ENCODE data around the gene PPFIBP1.

PPFIBP1 gene

GRCh38 chr12:27505109-27505508, 18.9 kb upstream of the PPFIBP1 start:
- WGBS, result no CpG with 5 or more reads among the region's 2 CpGs

GRCh38 chr12:27505761-27506160, 18.2 kb upstream of the PPFIBP1 start:
- Histone ChIP-seq H3K27ac (ENCODE audit: low read length, poor library complexity, severe bottlenecking) (no peak overlapping the region), H2AFZ (ENCODE audit: low read depth, low read length) (no peak overlapping the region), H3K18ac (ENCODE audit: low read depth in 1 of 2, low read length in 2 of 2) (no peak overlapping the region), H4K91ac (ENCODE audit: low read length) (no peak overlapping the region), H2BK12ac (ENCODE audit: low read length in 2 of 2) (no peak overlapping the region), H3K4me2 (ENCODE audit: low read length, poor library complexity, severe bottlenecking) (no peak overlapping the region), H3K14ac (ENCODE audit: low read length in 2 of 2) (no peak overlapping the region), H3K9me3 (ENCODE audit: control insufficient read depth, low read length) (no peaks in the 10 kb centered on the region), H3K23ac (ENCODE audit: low read length in 2 of 2) (no peak overlapping the region), H3K27me3 (ENCODE audit: control insufficient read depth in 1 of 2, insufficient read depth in 1 of 2, low read length in 2 of 2) (no peaks in the 10 kb centered on the region), H2BK120ac (ENCODE audit: low read depth, low read length) (no peak overlapping the region), H3K79me1 (replicated peaks; ENCODE audit: low read length, poor library complexity, severe bottlenecking) (no peaks in the 10 kb centered on the region), H3K4ac (ENCODE audit: low read depth in 1 of 2, low read length in 2 of 2) (no peak overlapping the region), H3K4me3 (ENCODE audit: insufficient read depth in 1 of 2, low read depth in 1 of 2, low read length in 2 of 2) (no peak overlapping the region), H2BK15ac (ENCODE audit: low read depth, poor library complexity, severe bottlenecking) (no peak overlapping the region), H2AK5ac (ENCODE audit: low read length, severe bottlenecking) (no peak overlapping the region), H3K36me3 (ENCODE audit: control insufficient read depth in 1 of 2, insufficient read depth in 2 of 2, low read depth in 1 of 2, low read length in 2 of 2) (no peaks in the 10 kb centered on the region), H4K8ac (ENCODE audit: low read length) (no peak overlapping the region), H3K4me1 (ENCODE audit: control insufficient read depth, insufficient read depth, low read depth, low read length) (no peaks in the 10 kb centered on the region), H3K9ac (ENCODE audit: low read length) (peak overlapping the region; percentile 75), H2BK5ac (ENCODE audit: low read depth, low read length, poor library complexity, severe bottlenecking) (no peak overlapping the region)
- DNase-seq, result no peak

More at GRCh38 chr12:27505109-27505508, 18.9 kb upstream of the PPFIBP1 start:
- Histone ChIP-seq H3K14ac (ENCODE audit: low read length in 2 of 2) (no peak overlapping the region), H2AFZ (ENCODE audit: low read depth, low read length) (no peak overlapping the region), H3K23ac (ENCODE audit: low read length in 2 of 2) (no peak overlapping the region), H3K9ac (ENCODE audit: low read length) (peak overlapping the region; percentile 75), H3K36me3 (ENCODE audit: control insufficient read depth in 1 of 2, insufficient read depth in 2 of 2, low read depth in 1 of 2, low read length in 2 of 2) (no peaks in the 10 kb centered on the region), H2BK5ac (ENCODE audit: low read depth, low read length, poor library complexity, severe bottlenecking) (no peak overlapping the region), H2AK5ac (ENCODE audit: low read length, severe bottlenecking) (no peak overlapping the region), H3K4ac (ENCODE audit: low read depth in 1 of 2, low read length in 2 of 2) (no peak overlapping the region), H4K8ac (ENCODE audit: low read length) (no peak overlapping the region), H2BK120ac (ENCODE audit: low read depth, low read length) (no peak overlapping the region), H3K27ac (ENCODE audit: low read length, poor library complexity, severe bottlenecking) (no peak overlapping the region), H2BK15ac (ENCODE audit: low read depth, poor library complexity, severe bottlenecking) (no peak overlapping the region), H3K18ac (ENCODE audit: low read depth in 1 of 2, low read length in 2 of 2) (no peak overlapping the region), H2BK12ac (ENCODE audit: low read length in 2 of 2) (no peak overlapping the region), H3K4me2 (ENCODE audit: low read length, poor library complexity, severe bottlenecking) (no peak overlapping the region), H3K9me3 (ENCODE audit: control insufficient read depth, low read length) (no peaks in the 10 kb centered on the region), H3K4me3 (ENCODE audit: insufficient read depth in 1 of 2, low read depth in 1 of 2, low read length in 2 of 2) (no peak overlapping the region), H3K27me3 (ENCODE audit: control insufficient read depth in 1 of 2, insufficient read depth in 1 of 2, low read length in 2 of 2) (no peaks in the 10 kb centered on the region), H3K79me1 (replicated peaks; ENCODE audit: low read length, poor library complexity, severe bottlenecking) (no peaks in the 10 kb centered on the region), H3K4me1 (ENCODE audit: control insufficient read depth, insufficient read depth, low read depth, low read length) (no peaks in the 10 kb centered on the region), H4K91ac (ENCODE audit: low read length) (no peak overlapping the region)
- no peak for DNase-seq

- Histone ChIP-seq H3K23ac (ENCODE audit: low read length in 2 of 2) (no peak overlapping the region), H3K4me1 (ENCODE audit: control insufficient read depth, insufficient read depth, low read depth, low read length) (no peaks in the 10 kb centered on the region), H3K27me3 (ENCODE audit: control insufficient read depth in 1 of 2, insufficient read depth in 1 of 2, low read length in 2 of 2) (no peaks in the 10 kb centered on the region), H3K36me3 (ENCODE audit: control insufficient read depth in 1 of 2, insufficient read depth in 2 of 2, low read depth in 1 of 2, low read length in 2 of 2) (no peaks in the 10 kb centered on the region), H2BK5ac (ENCODE audit: low read depth, low read length, poor library complexity, severe bottlenecking) (no peak overlapping the region), H3K4me3 (ENCODE audit: insufficient read depth in 1 of 2, low read depth in 1 of 2, low read length in 2 of 2) (no peak overlapping the region), H3K4me2 (ENCODE audit: low read length, poor library complexity, severe bottlenecking) (peak overlapping the region; percentile 23), H4K91ac (ENCODE audit: low read length) (no peak overlapping the region), H3K9me3 (ENCODE audit: control insufficient read depth, low read length) (no peaks in the 10 kb centered on the region), H2AK5ac (ENCODE audit: low read length, severe bottlenecking) (no peak overlapping the region), H3K18ac (ENCODE audit: low read depth in 1 of 2, low read length in 2 of 2) (no peak overlapping the region), H2BK15ac (ENCODE audit: low read depth, poor library complexity, severe bottlenecking) (peak overlapping the region; percentile 33), H3K4ac (ENCODE audit: low read depth in 1 of 2, low read length in 2 of 2) (no peak overlapping the region), H2AFZ (ENCODE audit: low read depth, low read length) (no peak overlapping the region), H3K27ac (ENCODE audit: low read length, poor library complexity, severe bottlenecking) (no peak overlapping the region), H4K8ac (ENCODE audit: low read length) (no peak overlapping the region), H2BK12ac (ENCODE audit: low read length in 2 of 2) (peak overlapping the region in 1 of 2 experiments; percentile 55), H3K9ac (ENCODE audit: low read length) (no peak overlapping the region), H3K79me1 (replicated peaks; ENCODE audit: low read length, poor library complexity, severe bottlenecking) (no peaks in the 10 kb centered on the region), H3K14ac (ENCODE audit: low read length in 2 of 2) (no peak overlapping the region), H2BK120ac (ENCODE audit: low read depth, low read length) (no peak overlapping the region)
- no peak for DNase-seq
- 96% methylated on average over 2 of the region's 2 CpGs for WGBS
These were observed 17.3 kb upstream of the PPFIBP1 start for GRCh38 chr12:27506645-27507189.

- Histone ChIP-seq H2BK120ac (ENCODE audit: low read depth, low read length) (no peak overlapping the region), H4K8ac (ENCODE audit: low read length) (no peak overlapping the region), H3K4me3 (ENCODE audit: insufficient read depth in 1 of 2, low read depth in 1 of 2, low read length in 2 of 2) (no peak overlapping the region), H2BK15ac (ENCODE audit: low read depth, poor library complexity, severe bottlenecking) (no peak overlapping the region), H2BK12ac (ENCODE audit: low read length in 2 of 2) (no peak overlapping the region), H3K4me2 (ENCODE audit: low read length, poor library complexity, severe bottlenecking) (no peak overlapping the region), H3K27ac (ENCODE audit: low read length, poor library complexity, severe bottlenecking) (no peak overlapping the region), H3K18ac (ENCODE audit: low read depth in 1 of 2, low read length in 2 of 2) (no peak overlapping the region), H2AFZ (ENCODE audit: low read depth, low read length) (no peak overlapping the region), H3K79me1 (replicated peaks; ENCODE audit: low read length, poor library complexity, severe bottlenecking) (no peaks in the 10 kb centered on the region), H3K14ac (ENCODE audit: low read length in 2 of 2) (no peak overlapping the region), H3K9me3 (ENCODE audit: control insufficient read depth, low read length) (no peaks in the 10 kb centered on the region), H3K4me1 (ENCODE audit: control insufficient read depth, insufficient read depth, low read depth, low read length) (no peaks in the 10 kb centered on the region), H4K91ac (ENCODE audit: low read length) (no peak overlapping the region), H3K9ac (ENCODE audit: low read length) (no peak overlapping the region), H3K27me3 (ENCODE audit: control insufficient read depth in 1 of 2, insufficient read depth in 1 of 2, low read length in 2 of 2) (no peaks in the 10 kb centered on the region), H2AK5ac (ENCODE audit: low read length, severe bottlenecking) (no peak overlapping the region), H3K23ac (ENCODE audit: low read length in 2 of 2) (no peak overlapping the region), H2BK5ac (ENCODE audit: low read depth, low read length, poor library complexity, severe bottlenecking) (no peak overlapping the region), H3K36me3 (ENCODE audit: control insufficient read depth in 1 of 2, insufficient read depth in 2 of 2, low read depth in 1 of 2, low read length in 2 of 2) (no peaks in the 10 kb centered on the region), H3K4ac (ENCODE audit: low read depth in 1 of 2, low read length in 2 of 2) (no peak overlapping the region)
- 90% methylated on average over 5 of the region's 5 CpGs for WGBS
- no peak for DNase-seq
These were observed 15.1 kb upstream of the PPFIBP1 start for GRCh38 chr12:27508736-27509431.
